Cortex of kidney (tissue), 1 donor: Measurements from ENCODE around the gene TTC36.
"Not testable (repeated sequence)": the region's sequence is repeated elsewhere in the genome, so short reads cannot be mapped to it uniquely, and the experiment has no call there.

Experiments
- DNase-seq: peaks from one replicate; lab custom pipeline; 2025; lab: John Stamatoyannopoulos, UW

The TTC36 gene

DNA sequence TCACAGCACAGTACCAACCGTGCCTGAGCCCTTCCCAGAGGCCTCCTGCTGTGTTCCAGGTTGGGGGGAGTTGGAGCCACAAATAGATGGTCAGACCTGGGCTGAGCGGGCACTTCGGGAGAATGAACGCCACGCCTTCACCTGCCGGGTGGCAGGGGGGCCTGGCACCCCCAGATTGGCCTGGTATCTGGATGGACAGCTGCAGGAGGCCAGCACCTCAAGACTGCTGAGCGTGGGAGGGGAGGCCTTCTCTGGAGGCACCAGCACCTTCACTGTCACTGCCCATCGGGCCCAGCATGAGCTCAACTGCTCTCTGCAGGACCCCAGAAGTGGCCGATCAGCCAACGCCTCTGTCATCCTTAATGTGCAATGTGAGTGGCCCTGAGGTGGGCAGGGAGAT is 4.8 kb downstream of the TTC36 start:
- no peak for DNase-seq

GRCh38 chr11:118532852-118533768 is 5.8 kb downstream of the TTC36 start:
- no peak for DNase-seq

- DNase-seq: no peak
These were observed 6.8 kb downstream of the TTC36 start for GRCh38 chr11:118533769-118534729.

- no peak for DNase-seq
These were observed 8.0 kb downstream of the TTC36 start for GRCh38 chr11:118535261-118535660.

DNA sequence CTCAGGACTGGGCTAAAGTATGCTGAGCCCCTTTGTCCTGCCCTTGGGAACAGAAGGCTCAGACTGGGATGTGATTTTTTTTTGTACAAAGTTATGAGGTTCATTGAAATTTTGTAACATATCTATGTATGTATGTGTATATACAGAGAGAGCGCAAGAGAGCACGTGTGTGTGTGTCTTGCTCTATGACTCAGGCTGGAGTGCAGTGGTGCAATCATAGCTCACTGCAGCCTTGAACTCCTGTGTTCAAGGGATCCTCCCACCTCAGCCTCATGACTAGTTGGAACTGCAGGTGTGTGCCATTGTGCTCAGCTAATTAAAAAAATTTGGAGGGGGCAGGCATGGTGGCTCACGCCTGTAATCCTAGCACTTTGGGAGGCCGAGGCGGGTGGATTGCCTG is 9.5 kb downstream of the TTC36 start:
- no peak for DNase-seq

GRCh38 chr11:118537409-118537980 is 10.2 kb downstream of the TTC36 start:
- no peak for DNase-seq

- no peak for DNase-seq
These were observed 16.9 kb downstream of the TTC36 start for GRCh38 chr11:118544010-118544646.

- DNase-seq: no peak
These were observed 17.4 kb downstream of the TTC36 start for GRCh38 chr11:118544647-118545010.

GRCh38 chr11:118545533-118545932 is 18.3 kb downstream of the TTC36 start:
- no peak for DNase-seq

- no peak for DNase-seq
These were observed 19.9 kb downstream of the TTC36 start for GRCh38 chr11:118547132-118547531.

GRCh38 chr11:118552341-118552740 is 25.1 kb downstream of the TTC36 start:
- DNase-seq: no peak

DNA sequence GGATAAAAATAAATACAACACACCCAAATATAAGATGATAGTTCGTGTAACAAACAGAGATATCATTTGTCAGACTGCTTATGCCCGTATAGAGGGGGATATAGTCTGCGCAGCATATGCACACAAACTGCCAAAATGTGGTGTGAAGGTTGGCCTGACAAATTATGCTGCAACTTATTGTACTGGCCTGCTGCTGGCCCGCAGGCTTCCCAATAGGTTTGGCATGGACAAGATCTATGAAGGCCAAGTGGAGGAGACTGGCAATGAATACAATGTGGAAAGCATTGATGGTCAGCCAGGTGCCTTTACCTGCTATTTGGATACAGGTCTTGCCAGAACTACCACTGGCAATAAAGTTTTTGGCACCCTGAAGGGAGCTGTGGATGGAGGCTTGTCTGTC is 33.5 kb downstream of the TTC36 start:
- no peak for DNase-seq

- DNase-seq: no peak
These were observed 37.8 kb downstream of the TTC36 start for GRCh38 chr11:118565051-118565450.

DNA sequence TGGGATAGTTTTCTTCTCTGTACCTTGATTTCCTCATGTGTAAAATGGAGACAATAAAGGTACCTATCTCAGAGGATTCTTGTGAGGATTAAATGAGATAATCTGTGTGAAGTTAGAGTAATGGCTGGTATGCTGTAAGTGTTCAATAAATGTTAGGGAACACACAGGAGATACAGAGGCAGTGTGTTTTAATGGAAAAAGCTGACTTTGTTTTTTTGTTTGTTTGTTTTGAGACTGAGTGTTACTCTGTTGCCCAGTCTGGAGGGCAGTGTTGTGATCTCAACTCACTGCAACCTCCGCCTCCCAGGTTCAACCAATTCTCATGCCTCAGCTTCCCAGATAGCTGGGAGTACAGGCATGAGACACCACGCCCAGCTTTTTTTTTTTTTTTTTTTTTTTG is 42.4 kb downstream of the TTC36 start:
- DNase-seq: no peak

DNA sequence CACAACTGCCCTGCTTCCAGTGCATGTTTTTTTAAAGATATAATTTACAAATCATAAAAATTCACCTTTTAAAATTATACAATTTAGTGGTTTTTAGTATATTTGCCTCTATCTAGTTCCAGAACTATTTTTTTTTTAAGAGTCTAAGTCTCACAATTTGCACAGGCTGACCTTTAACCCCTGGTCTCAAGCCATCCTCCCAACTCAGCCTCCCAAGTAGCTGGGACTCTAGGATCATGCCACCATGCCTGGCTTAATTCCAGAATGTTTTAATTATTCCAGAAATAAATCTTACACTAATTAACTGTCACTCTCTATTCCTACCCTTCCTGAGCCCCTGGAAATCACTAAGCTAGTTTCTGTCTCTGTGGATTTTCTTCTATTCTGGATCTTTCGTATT is 43.5 kb downstream of the TTC36 start:
- DNase-seq: no peak

GRCh38 chr11:118571701-118572060 is 44.4 kb downstream of the TTC36 start:
- DNase-seq: not testable (repeated sequence)

GRCh38 chr11:118572061-118572980 is 45.0 kb downstream of the TTC36 start, which contains the start of gene ARCN1:
Gene ARCN1 (plus strand): TSS chr11:118572409. CDS start chr11:118572548, 139 bp downstream.
- no peak for DNase-seq

DNA sequence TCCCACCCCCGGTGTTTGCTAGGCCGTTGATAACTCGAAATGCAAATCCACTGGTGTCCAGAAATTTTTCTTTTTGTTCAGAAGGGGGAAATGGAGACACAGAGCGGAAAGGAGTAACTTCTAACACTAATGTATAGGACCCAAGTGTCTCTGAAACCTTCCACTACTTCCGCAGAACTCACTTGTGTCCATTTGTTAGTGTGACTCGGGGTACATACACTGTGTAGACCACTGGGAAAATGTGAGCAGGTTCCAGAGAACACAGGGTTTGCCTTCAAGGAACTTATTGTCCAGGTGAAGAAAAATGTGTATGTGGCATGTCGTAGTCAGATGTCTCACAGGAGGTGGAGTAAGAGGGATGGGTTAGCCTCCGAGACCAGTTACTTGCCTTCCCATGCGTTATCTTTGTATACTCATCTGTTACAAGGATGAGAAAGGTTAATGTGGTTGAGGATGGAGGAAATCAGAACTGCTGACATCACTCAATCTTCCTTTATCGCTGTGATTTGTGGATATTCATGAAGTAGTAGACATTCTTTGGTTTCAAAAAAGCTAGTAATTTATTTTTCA is 45.8 kb downstream of the TTC36 start:
- DNase-seq: no peak

- no peak for DNase-seq
These were observed 47.4 kb downstream of the TTC36 start for GRCh38 chr11:118574636-118575035.

DNA sequence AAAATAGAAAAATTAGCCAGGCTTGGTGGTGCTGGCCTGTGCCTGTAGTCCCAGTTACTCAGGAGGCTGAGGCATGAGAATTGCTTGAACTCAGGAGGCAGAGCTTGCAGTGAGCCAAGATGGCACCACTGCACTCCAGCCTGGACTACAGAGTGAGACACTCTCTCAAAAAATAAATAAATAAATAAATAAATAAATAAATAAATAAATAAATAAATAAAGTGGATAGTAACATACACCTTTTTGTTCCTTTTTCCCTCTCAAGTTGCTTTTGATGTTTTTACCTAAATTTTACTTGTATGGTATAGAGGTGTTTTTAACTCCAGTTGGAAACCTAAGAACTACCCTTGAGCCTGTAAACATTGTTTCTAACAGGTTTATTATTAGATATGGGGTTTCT is 50.7 kb downstream of the TTC36 start:
- not testable (repeated sequence) for DNase-seq
